HG02588 (cell line): ENCODE measurements around the gene MCMBP.
"Not testable (repeated sequence)": the region's sequence is repeated elsewhere in the genome, so short reads cannot be mapped to it uniquely, and the experiment has no call there.

Experiments
- ATAC-seq: cut with Tn5 transposase; IDR thresholded peaks from one replicate; pipeline ENCODE4 v1.9.1; 2021; ENCODE audit warnings: mild to moderate bottlenecking, moderate library complexity; ENCODE audit not compliant: unreplicated experiment

Gene MCMBP

GRCh38 chr10:119872610-119872859, at the start of gene MCMBP:
Gene MCMBP, minus strand, starts transcription at chr10:119872843. Its CDS starts 259 bp downstream, at chr10:119872584.
- ATAC-seq: peak; percentile 21

DNA sequence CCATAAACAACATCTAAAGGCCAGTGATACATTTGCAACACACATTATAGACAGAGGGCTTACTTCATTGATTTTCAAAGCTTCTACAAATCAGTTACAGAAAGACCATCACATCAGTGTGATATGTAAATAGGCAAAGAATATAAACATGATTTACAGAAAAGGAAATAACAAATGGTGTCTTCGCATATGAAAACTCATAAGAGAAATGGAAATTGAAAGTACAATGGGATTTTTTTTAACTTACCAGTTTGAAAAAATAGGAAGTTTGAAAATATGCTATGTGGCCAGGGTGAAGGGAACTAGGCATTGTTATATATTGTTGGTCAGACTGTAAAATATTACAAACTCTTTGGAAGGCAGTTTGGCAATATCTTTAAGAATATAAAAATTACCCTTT, 47.2 kb upstream of the MCMBP start:
- ATAC-seq: peak; percentile 74

DNA sequence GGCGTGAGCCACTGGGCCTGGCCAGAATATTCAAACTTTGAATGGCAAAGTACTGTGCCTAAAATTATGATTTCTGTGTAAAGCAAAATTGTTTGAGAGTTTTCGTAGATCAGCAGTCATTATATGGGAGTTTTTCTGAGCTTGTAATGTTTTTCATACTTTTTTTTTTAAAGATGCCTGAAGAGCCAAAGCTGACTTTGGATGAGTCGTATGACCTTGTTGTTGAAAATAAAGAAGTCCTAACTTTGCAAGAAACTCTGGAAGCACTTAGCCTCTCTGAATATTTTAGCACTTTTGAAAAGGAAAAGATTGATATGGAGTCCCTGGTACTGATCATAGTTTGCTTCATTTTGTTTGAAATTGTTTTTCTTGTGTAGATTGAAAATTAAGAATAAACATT, 46.6 kb upstream of the MCMBP start:
- ATAC-seq: no peak

- no peak for ATAC-seq
These were observed 45.1 kb upstream of the MCMBP start for GRCh38 chr10:119917777-119918176.

GRCh38 chr10:119910689-119911088, 38.0 kb upstream of the MCMBP start:
- ATAC-seq: no peak

GRCh38 chr10:119908166-119908565, 35.5 kb upstream of the MCMBP start:
- ATAC-seq: no peak

DNA sequence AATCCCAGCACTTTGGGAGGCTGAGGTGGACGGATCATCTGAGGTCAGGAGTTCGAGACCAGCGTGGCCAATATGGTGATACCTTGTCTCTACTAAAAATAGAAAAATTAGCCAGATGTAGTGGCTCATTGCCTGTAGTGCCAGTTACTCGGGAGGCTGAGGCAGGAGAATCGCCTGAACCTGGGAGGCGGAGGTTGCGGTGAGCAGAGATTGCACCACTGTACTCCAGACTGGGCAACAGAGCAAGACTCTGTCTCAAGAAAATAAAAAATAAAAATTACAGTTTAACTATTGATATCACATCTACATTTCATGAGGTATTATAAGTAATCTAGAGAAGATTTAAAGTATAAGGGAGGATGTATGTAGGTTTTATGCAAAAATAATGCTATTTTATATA, 35.1 kb upstream of the MCMBP start:
- ATAC-seq: not testable (repeated sequence)

DNA sequence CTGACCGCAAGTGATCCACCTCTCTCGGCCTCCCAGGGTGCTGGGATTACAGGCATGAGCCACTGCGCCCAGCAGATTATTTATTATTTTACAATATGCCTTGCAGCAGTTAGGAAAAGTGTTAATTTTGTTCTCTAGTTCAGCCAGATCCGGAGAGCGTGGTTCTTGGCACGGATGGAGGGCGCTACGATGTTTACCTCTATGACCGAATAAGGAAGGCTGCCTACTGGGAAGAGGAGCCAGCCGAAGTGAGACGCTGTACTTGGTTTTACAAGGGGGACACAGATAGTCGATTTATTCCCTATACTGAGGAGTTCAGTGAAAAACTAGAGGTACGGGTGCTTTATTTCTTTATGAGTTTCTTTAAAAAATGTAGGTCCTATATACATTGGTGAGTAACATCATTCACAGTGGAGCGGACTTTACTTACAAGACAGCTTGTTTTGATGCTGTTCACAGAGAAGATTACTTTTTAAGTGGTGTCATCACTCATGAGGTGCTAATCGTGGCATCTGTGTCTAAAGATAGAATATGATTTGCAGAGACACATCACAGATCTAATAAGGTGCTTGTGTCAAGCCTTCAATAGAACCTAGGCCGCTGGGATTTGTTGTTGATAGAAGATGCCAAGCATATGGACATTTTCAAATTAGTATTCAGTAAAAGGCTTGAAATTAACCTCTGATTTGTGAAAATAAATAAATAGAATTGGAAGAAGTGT, 31.5 kb upstream of the MCMBP start:
- no peak for ATAC-seq

DNA sequence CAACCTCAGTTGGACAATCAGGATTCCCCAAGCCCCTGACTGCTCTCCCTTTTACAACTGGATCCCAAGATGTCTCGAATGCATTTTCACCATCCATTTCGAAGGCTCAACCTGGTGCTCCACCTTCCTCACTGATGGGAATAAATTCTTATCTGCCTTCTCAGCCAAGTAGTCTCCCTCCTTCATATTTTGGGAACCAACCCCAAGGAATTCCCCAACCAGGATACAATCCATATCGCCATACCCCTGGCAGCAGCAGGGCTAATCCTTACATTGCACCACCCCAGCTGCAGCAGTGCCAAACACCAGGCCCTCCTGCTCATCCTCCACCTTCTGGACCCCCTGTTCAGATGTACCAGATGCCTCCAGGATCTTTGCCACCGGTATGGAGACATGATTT, 25.9 kb upstream of the MCMBP start:
- ATAC-seq: no peak

- no peak for ATAC-seq
These were observed 24.5 kb upstream of the MCMBP start for GRCh38 chr10:119896937-119897770.

- ATAC-seq: no peak
These were observed 23.5 kb upstream of the MCMBP start for GRCh38 chr10:119896061-119896655.

- no peak for ATAC-seq
These were observed 21.3 kb upstream of the MCMBP start for GRCh38 chr10:119893845-119894427.

DNA sequence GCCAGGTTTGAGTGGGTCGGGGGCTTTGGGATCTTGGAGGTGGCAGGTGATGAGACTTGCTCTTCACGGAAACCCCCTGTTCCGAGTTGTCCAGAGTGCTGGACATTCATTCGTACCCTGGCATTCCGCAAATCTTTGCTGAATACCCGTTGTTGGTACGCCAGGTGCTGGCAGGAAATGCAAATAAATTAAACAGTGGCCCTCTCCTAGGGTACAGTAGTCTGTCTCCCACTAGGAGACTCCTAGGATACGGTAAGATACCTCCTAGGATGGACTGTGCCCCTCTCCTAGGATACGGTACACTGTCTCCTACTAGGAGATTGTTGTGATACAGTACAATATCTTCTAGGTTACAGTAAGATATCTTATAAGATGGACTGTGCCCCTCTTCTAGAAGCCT, 20.4 kb upstream of the MCMBP start:
- ATAC-seq: no peak

DNA sequence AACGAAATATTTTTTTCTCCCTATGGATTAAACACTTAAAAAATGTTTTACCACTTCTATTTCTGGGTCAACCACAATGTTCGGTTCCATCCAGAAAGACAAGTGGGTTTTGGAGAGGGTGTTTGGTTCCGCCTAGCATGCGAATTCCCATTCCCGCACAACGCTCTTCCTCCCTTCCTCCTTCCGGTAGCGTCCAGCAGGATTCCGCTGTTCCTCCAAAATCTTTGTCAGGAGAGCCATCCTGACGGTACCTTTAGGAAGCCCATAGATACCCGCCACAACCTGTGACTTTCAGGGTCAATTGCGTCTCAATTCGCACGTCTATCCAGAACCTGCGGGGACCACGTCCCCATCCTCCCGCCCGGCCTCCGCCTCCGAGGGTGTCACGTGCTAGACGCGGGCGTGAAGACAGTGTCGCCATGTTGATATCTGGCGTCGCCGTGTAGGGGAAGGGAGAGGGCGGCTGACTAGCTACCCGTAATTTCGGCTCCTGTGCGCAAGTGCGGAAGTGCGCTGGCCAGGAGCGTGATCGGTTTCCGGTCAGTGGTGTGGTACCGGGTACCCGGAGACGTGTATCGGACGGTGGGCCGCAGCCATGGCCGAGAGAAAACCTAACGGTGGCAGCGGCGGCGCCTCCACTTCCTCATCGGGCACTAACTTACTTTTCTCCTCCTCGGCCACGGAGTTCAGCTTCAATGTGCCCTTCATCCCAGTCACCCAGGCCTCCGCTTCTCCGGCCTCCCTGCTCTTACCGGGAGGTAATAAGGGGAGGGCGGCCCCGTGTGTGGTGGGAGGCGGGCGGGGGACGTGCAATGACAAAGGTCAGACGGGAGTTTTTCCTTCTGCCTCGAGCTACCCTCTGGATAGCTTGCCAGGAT, 19.8 kb upstream of the MCMBP start, which contains the start of gene SEC23IP:
SEC23IP (plus strand) TSS at position 543 of the 878 bp plus-strand sequence; CDS start at position 596, 53 bp downstream.
- ATAC-seq: peak; percentile 98

GRCh38 chr10:119891849-119892187, 19.2 kb upstream of the MCMBP start:
- ATAC-seq: not testable (repeated sequence)

DNA sequence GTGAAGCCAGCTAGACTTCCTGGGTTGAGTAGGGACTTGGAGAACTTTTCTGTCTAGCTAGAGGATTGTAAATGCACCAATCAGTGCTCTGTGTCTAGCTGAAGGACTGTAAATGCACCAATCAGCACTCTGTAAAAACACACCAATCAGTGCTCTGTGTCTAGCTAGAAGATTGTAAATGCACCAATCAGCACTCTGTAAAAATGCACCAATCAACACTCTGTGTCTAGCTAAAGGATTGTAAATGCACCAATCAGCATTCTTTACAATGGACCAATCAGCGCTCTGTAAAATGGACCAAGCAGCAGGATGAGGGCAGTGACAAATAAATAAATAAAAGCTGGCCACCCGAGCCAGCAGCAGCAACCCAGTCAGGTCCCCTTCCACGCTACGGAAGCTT, 17.7 kb upstream of the MCMBP start:
- not testable (repeated sequence) for ATAC-seq

DNA sequence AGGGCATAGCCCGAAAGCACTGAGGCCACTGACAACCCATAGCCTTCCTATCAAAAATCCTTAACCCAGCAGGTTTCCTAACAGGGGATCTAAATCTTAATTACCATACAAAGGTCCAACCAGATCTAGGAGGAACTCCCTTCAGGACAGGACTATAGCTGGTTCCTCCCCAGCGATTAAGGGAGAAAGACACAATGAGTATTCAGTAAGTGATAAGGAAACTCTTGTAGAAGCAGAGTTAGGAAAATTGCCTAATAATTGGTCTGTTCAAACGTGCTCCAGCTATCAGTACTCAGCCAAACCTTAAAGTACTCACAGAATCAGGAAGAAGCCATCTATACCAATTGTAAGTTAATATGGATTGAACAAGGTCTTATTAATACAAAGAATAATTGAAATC, 16.6 kb upstream of the MCMBP start:
- ATAC-seq: not testable (repeated sequence)

DNA sequence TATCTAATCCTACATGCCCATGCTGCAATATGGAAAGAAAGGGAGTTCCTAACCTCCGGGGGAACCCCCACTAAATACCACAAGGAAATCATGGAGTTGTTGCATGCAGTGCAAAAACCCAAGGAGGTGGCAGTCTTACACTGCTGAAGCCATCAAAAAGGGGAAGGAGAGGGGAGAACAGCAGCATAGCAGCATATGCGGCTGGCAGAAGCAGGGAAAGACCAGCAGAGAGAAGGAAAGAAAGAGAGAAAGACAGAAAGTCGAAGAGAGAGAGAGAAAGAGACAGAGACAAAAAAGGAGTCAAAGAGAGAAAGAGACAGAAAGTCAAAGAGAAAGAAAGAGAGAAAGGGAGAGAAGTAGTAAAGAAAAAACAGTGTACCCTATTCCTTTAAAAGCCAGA, 16.1 kb upstream of the MCMBP start:
- ATAC-seq: not testable (repeated sequence)

DNA sequence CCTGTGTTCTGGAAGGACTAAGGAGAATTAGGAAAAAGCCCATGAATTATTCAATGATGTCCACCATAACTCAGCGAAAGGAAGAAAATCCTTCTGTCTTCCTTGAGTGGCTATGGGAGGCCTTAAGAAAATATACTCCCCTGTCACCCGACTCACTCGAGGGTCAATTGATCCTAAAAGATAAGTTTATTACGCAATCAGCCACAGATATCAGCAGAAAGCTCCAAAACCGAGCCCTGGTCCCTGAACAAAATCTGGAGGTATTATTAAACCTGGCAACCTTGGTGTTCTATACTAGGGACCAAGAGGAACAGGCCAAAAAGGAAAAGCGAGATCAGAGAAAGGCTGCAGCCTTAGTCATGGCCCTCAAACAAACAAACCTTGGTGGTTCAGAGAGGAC, 13.4 kb upstream of the MCMBP start:
- not testable (repeated sequence) for ATAC-seq

- ATAC-seq: not testable (repeated sequence)
These were observed 11.4 kb upstream of the MCMBP start for GRCh38 chr10:119883901-119884611.
